IMR-90 (cell line): ENCODE measurements around the gene CABP4. TPM values are rescaled to one million over a fixed set of nuclear protein-coding genes. Genes with fewer than 3 reads are reported as not detected.
"Not testable (repeated sequence)": the region's sequence is repeated elsewhere in the genome, so short reads cannot be mapped to it uniquely, and the experiment has no call there.

Source experiments
- ATAC-seq: fragments of 200-7000 bp; cut with Tn5 transposase; 2 replicates; pipeline ENCODE4 v1.9.1; 2020; ENCODE audit warnings: low read depth, mild to moderate bottlenecking, moderate library complexity
- BruUV-seq: library from RNA; stranded (reverse); fragments of 400-500 nt; replicated peaks from 2 replicates; lab custom pipeline; 2021; lab: Mats Ljungman, UMichigan
- CTCF ChIA-PET: fragments of 300-600 bp; formaldehyde crosslinking; extraction: SDS; loops from one replicate; lab custom pipeline; 2021; ENCODE audit warnings: antibody characterized with exemption; lab: Yijun Ruan, JAX
- POLR2A ChIA-PET: fragments of 300-600 bp; sonication (Branson Sonifier 250); formaldehyde crosslinking; loops from one replicate; lab custom pipeline; 2022; ENCODE audit warnings: antibody characterized with exemption; ENCODE audit not compliant: unreplicated experiment; lab: Charles Lee
- DNase-seq: peaks from one replicate; pipeline ENCODE4 v3.0.0; 2013
- H2AFZ ChIP-seq: replicated peaks from 2 replicates; pipeline ENCODE3; 2013; ENCODE audit warnings: low read length, mild to moderate bottlenecking; ENCODE audit not compliant: poor library complexity
- H2AK5ac ChIP-seq: 2 replicates; pipeline ENCODE4 v1.6.1; 2013; ENCODE audit warnings: low read depth, low read length, inconsistent platforms
- H2AK9ac ChIP-seq: replicated peaks from 2 replicates; pipeline ENCODE3; 2013; ENCODE audit warnings: mild to moderate bottlenecking, low read depth, low read length, moderate library complexity; ENCODE audit not compliant: poor library complexity
- H2BK120ac ChIP-seq: 2 replicates; pipeline ENCODE4 v1.6.1; 2013; ENCODE audit warnings: low read depth, low read length, inconsistent platforms
- H2BK15ac ChIP-seq: 3 replicates; pipeline ENCODE4 v1.6.1; 2013; ENCODE audit warnings: low read depth, low read length, inconsistent platforms
- H2BK20ac ChIP-seq: 2 replicates; pipeline ENCODE4 v1.6.1; 2013; ENCODE audit warnings: low read depth, mild to moderate bottlenecking, inconsistent platforms, low read length, moderate library complexity
- H2BK5ac ChIP-seq: 2 replicates; pipeline ENCODE4 v1.6.1; 2013; ENCODE audit warnings: mild to moderate bottlenecking, low read depth, low read length, inconsistent platforms; ENCODE audit not compliant: poor library complexity, severe bottlenecking
- H3K14ac ChIP-seq: replicated peaks from 2 replicates; pipeline ENCODE4 v1.6.1; 2013; ENCODE audit warnings: low read depth, low read length, inconsistent platforms
- H3K18ac ChIP-seq: 2 replicates; pipeline ENCODE4 v1.6.1; 2013; ENCODE audit warnings: low read depth, low read length, control low read depth
- H3K23ac ChIP-seq: 2 replicates; pipeline ENCODE4 v1.6.1; 2013; ENCODE audit warnings: low read depth, low read length, inconsistent platforms
- H3K27ac ChIP-seq: 2 replicates; pipeline ENCODE4 v1.5.1; 2013; ENCODE audit warnings: mild to moderate bottlenecking, control low read depth, low read length; ENCODE audit not compliant: insufficient read depth
- H3K27me3 ChIP-seq: 2 replicates; pipeline ENCODE4 v1.6.1; 2013; ENCODE audit warnings: low read length; ENCODE audit not compliant: control insufficient read depth, insufficient read depth
- H3K36me3 ChIP-seq: 2 replicates; pipeline ENCODE4 v1.6.1; 2013; ENCODE audit warnings: low read length, mixed read lengths; ENCODE audit not compliant: control insufficient read depth, insufficient read depth
- H3K4ac ChIP-seq: 2 replicates; pipeline ENCODE4 v1.6.1; 2013; ENCODE audit warnings: low read depth, low read length, inconsistent platforms
- H3K4me1 ChIP-seq: 2 replicates; pipeline ENCODE4 v1.6.1; 2013; ENCODE audit warnings: low read length, mixed read lengths; ENCODE audit not compliant: control insufficient read depth, insufficient read depth
- H3K4me2 ChIP-seq: 2 replicates; pipeline ENCODE4 v1.6.1; 2013; ENCODE audit warnings: low read depth, mild to moderate bottlenecking, control low read depth, low read length, moderate library complexity
- H3K4me3 ChIP-seq: 2 replicates; pipeline ENCODE4 v1.5.1; 2013; ENCODE audit warnings: low read depth, mild to moderate bottlenecking, control low read depth, low read length, moderate library complexity; ENCODE audit not compliant: insufficient read depth
- H3K56ac ChIP-seq: 2 replicates; pipeline ENCODE4 v1.6.1; 2013; ENCODE audit warnings: low read length, inconsistent platforms; ENCODE audit not compliant: insufficient read depth; ENCODE audit errors: extremely low read depth
- H3K79me1 ChIP-seq, 2 experiments: 2 replicates each; pipeline ENCODE4 v1.6.1; 2013; ENCODE audit warnings: low read length in 2 of 2, inconsistent platforms in 1 of 2, low read depth in 1 of 2
- H3K9ac ChIP-seq: 2 replicates; pipeline ENCODE4 v1.6.1; 2013; ENCODE audit warnings: low read depth, low read length, control low read depth
- H3K9me1 ChIP-seq: 2 replicates; pipeline ENCODE4 v1.6.1; 2013; ENCODE audit warnings: low read length, inconsistent platforms; ENCODE audit not compliant: insufficient read depth
- H3K9me3 ChIP-seq: 2 replicates; pipeline ENCODE4 v1.6.1; 2013; ENCODE audit warnings: low read length; ENCODE audit not compliant: control insufficient read depth, insufficient read depth
- H4K20me1 ChIP-seq: 2 replicates; pipeline ENCODE4 v1.6.1; 2013; ENCODE audit warnings: low read length, inconsistent platforms; ENCODE audit not compliant: insufficient read depth
- H4K5ac ChIP-seq: 2 replicates; pipeline ENCODE4 v1.6.1; 2013; ENCODE audit warnings: mild to moderate bottlenecking, low read depth, low read length, control low read depth
- H4K8ac ChIP-seq, 2 experiments: 2 replicates each; pipeline ENCODE4 v1.6.1; 2013; ENCODE audit warnings: low read depth in 2 of 2, low read length in 2 of 2, control low read depth in 1 of 2, inconsistent platforms in 1 of 2
- H4K91ac ChIP-seq: 2 replicates; pipeline ENCODE4 v1.6.1; 2013; ENCODE audit warnings: low read depth, low read length, inconsistent platforms; ENCODE audit not compliant: insufficient read depth
- WGBS, 2 experiments: methylation state at CpG; one replicate each; pipeline versions ENCODE4 v1.1.5 to v1.1.7; 2013; ENCODE audit warnings: missing lambda C conversion rate in 2 of 2; ENCODE audit not compliant: insufficient read length in 1 of 2; ENCODE audit errors: extremely low coverage in 2 of 2; 5-methylcytosine and 5-hydroxymethylcytosine counted together
- dilution Hi-C: fragments of 300-500 bp; cut with HindIII; formaldehyde crosslinking; loops from one replicate; pipeline ENCODE4 v1.14.3; 2018; ENCODE audit warnings: low sequenced_read_pairs; ENCODE audit not compliant: unreplicated experiment
- in situ Hi-C: fragments of 300-500 bp; cut with MboI; formaldehyde crosslinking; loops from 3 replicates; pipeline ENCODE4 v1.14.3; 2019; ENCODE audit warnings: low sequenced_read_pairs, inconsistent platforms, mixed read lengths
- intact Hi-C: fragments of 100-400 bp; cut with micrococcal nuclease; formaldehyde crosslinking; loops from 2 replicates; pipeline ENCODE4 v1.10.0; 2022
- polyA plus RNA-seq, 3 experiments: library from polyadenylated mRNA; depleted of rRNA; stranded (reverse); fragments of >200 nt; gene quantifications; 2 replicates each; pipeline ENCODE4 v1.2.3, GENCODE V29; 2012; ENCODE audit warnings: low replicate concordance in 1 of 3
- total RNA-seq: library from RNA; depleted of rRNA; stranded (reverse); fragments of >200 nt; gene quantifications from 2 replicates; pipeline ENCODE4 v1.2.3, GENCODE V29; 2012

CABP4 gene
- total and polyA plus RNA-seq, 2 of the 4 experiments (the other 2 are of a cell fraction), result not detected

DNA sequence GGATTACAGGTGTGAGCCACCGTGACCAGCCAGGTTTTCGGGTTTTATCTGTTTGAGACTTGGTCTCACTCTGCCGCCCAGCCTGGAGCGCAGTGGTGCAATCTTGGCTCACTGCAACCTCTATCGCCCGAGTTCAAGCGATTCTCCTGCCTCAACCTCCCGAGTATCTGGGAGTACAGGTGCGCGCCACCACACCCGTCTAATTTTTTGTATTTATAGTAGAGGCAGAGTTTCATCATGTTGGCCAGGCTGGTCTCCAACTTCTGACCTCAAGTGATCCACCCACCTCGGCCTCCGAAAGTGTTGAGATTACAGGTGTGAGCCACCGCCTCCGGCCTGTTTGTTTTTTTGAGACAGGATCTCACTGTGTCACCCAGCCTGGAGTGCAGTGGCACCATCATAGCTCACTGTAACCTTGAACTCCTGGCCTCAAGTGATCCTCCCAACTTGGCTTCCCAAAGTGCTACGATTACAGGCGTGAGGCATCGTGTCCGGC is 27.7 kb upstream of the CABP4 start:
- peak overlapping the region; percentile 89 for H4K5ac ChIP-seq
- dilution Hi-C loops, in situ Hi-C loops, H4K20me1 ChIP-seq, BruUV-seq, H2BK20ac ChIP-seq, H3K27me3 ChIP-seq, H3K18ac ChIP-seq, DNase-seq, H3K4me1 ChIP-seq, POLR2A ChIA-PET, H3K9me3 ChIP-seq, H3K9me1 ChIP-seq, intact Hi-C loops, CTCF ChIA-PET, ATAC-seq, H3K36me3 ChIP-seq: not testable (repeated sequence)
- H2BK5ac ChIP-seq, result peak overlapping the region; percentile 92
- peak overlapping the region; percentile 91 for H2AK5ac ChIP-seq
- H2AFZ ChIP-seq, result peak overlapping the region; percentile 100
- peak overlapping the region; percentile 98 for H3K14ac ChIP-seq
- peak overlapping the region; percentile 80 for H3K27ac ChIP-seq
- H2BK120ac ChIP-seq, result peak overlapping the region; percentile 69
- peak overlapping the region; percentile 75 for H3K4me3 ChIP-seq
- H3K56ac ChIP-seq, result peak overlapping the region; percentile 92; the same call in 1 of the 2 replicates
- H4K8ac ChIP-seq, result peak overlapping the region; percentile 89 to 95
- H3K23ac ChIP-seq, result peak overlapping the region; percentile 92
- H3K4me2 ChIP-seq, result peak overlapping the region; percentile 87
- peaks cover 11 to 29% of the 10 kb centered on the region in 2 experiments for H3K79me1 ChIP-seq
- peak overlapping the region; percentile 92 for H3K4ac ChIP-seq
- peak overlapping the region; percentile 90 for H3K9ac ChIP-seq
- H2AK9ac ChIP-seq, result peak overlapping the region; percentile 95
- 96% methylated on average over 9 of the region's 19 CpGs; no CpG with 5 or more reads in 1 of the 2 experiments for WGBS, 2 experiments
- peak overlapping the region; percentile 40; the same call in 1 of the 3 replicates for H2BK15ac ChIP-seq
- H4K91ac ChIP-seq, result peak overlapping the region; percentile 65
